ENCODE data around the gene MXD3.
"Not testable (repeated sequence)": the region's sequence is repeated elsewhere in the genome, so short reads cannot be mapped to it uniquely, and the experiment has no call there.

Gene MXD3

GRCh38 chr5:177311723-177312648 lies at the start of gene MXD3:
Gene MXD3 (minus strand): TSS chr5:177311898. CDS start chr5:177311830, 68 bp downstream.
- Histone ChIP-seq H3K36me3 (ENCODE audit: control insufficient read depth, insufficient read depth, low read length) (peaks cover 4% of the 10 kb centered on the region), H3K9me3 (ENCODE audit: control insufficient read depth, insufficient read depth, low read length) (no peaks in the 10 kb centered on the region), H3K27me3 (ENCODE audit: control insufficient read depth, insufficient read depth, low read length) (no peaks in the 10 kb centered on the region), H3K4me3 (ENCODE audit: low read depth, low read length) (peak within 1 kb of the TSS; percentile 80), H3K4me1 (ENCODE audit: control insufficient read depth, insufficient read depth, low read length) (peaks cover 7% of the 10 kb centered on the region), H3K9ac (ENCODE audit: low read depth, low read length) (peak within 1 kb of the TSS; percentile 68)

- not testable (repeated sequence) for H3K9me3 ChIP-seq (ENCODE audit: control insufficient read depth, insufficient read depth, low read length); H3K9ac ChIP-seq (ENCODE audit: low read depth, low read length); H3K36me3 ChIP-seq (ENCODE audit: control insufficient read depth, insufficient read depth, low read length); H3K27me3 ChIP-seq (ENCODE audit: control insufficient read depth, insufficient read depth, low read length); H3K4me3 ChIP-seq (ENCODE audit: low read depth, low read length)
- H3K4me1 ChIP-seq (ENCODE audit: control insufficient read depth, insufficient read depth, low read length), result peaks cover 21% of the 10 kb centered on the region
Observed at GRCh38 chr5:177360740-177361139, 49.0 kb upstream of the MXD3 start.

- Histone ChIP-seq H3K4me3 (ENCODE audit: low read depth, low read length) (no peak overlapping the region), H3K9ac (ENCODE audit: low read depth, low read length) (no peak overlapping the region), H3K9me3 (ENCODE audit: control insufficient read depth, insufficient read depth, low read length) (no peaks in the 10 kb centered on the region), H3K27me3 (ENCODE audit: control insufficient read depth, insufficient read depth, low read length) (peaks cover 8% of the 10 kb centered on the region), H3K36me3 (ENCODE audit: control insufficient read depth, insufficient read depth, low read length) (no peaks in the 10 kb centered on the region), H3K4me1 (ENCODE audit: control insufficient read depth, insufficient read depth, low read length) (peaks cover 17% of the 10 kb centered on the region)
Observed at GRCh38 chr5:177359860-177360259, 48.2 kb upstream of the MXD3 start.

- Histone ChIP-seq H3K9ac (ENCODE audit: low read depth, low read length) (no peak overlapping the region), H3K27me3 (ENCODE audit: control insufficient read depth, insufficient read depth, low read length) (peaks cover 8% of the 10 kb centered on the region), H3K4me3 (ENCODE audit: low read depth, low read length) (no peak overlapping the region), H3K36me3 (ENCODE audit: control insufficient read depth, insufficient read depth, low read length) (no peaks in the 10 kb centered on the region), H3K4me1 (ENCODE audit: control insufficient read depth, insufficient read depth, low read length) (peaks cover 15% of the 10 kb centered on the region), H3K9me3 (ENCODE audit: control insufficient read depth, insufficient read depth, low read length) (no peaks in the 10 kb centered on the region)
Observed at GRCh38 chr5:177359451-177359851, 47.8 kb upstream of the MXD3 start.

- H3K9ac ChIP-seq (ENCODE audit: low read depth, low read length), result no peak overlapping the region
- H3K4me1 ChIP-seq (ENCODE audit: control insufficient read depth, insufficient read depth, low read length), result peaks cover 8% of the 10 kb centered on the region
- no peaks in the 10 kb centered on the region for H3K9me3 ChIP-seq (ENCODE audit: control insufficient read depth, insufficient read depth, low read length)
- H3K36me3 ChIP-seq (ENCODE audit: control insufficient read depth, insufficient read depth, low read length), result no peaks in the 10 kb centered on the region
- H3K27me3 ChIP-seq (ENCODE audit: control insufficient read depth, insufficient read depth, low read length), result peaks cover 10% of the 10 kb centered on the region
- H3K4me3 ChIP-seq (ENCODE audit: low read depth, low read length), result no peak overlapping the region
Observed at GRCh38 chr5:177358370-177358819, 46.7 kb upstream of the MXD3 start.

- Histone ChIP-seq H3K4me1 (ENCODE audit: control insufficient read depth, insufficient read depth, low read length) (peaks cover 8% of the 10 kb centered on the region), H3K9ac (ENCODE audit: low read depth, low read length) (no peak within 1 kb of the TSS), H3K27me3 (ENCODE audit: control insufficient read depth, insufficient read depth, low read length) (peaks cover 10% of the 10 kb centered on the region), H3K4me3 (ENCODE audit: low read depth, low read length) (no peak within 1 kb of the TSS), H3K9me3 (ENCODE audit: control insufficient read depth, insufficient read depth, low read length) (no peaks in the 10 kb centered on the region), H3K36me3 (ENCODE audit: control insufficient read depth, insufficient read depth, low read length) (no peaks in the 10 kb centered on the region)
Observed at GRCh38 chr5:177357459-177358351, 46.0 kb upstream of the MXD3 start, which contains the start of gene RGS14. Gene RGS14 (plus strand): TSS chr5:177357924. CDS start chr5:177358025, 101 bp downstream.

- H3K36me3 ChIP-seq (ENCODE audit: control insufficient read depth, insufficient read depth, low read length), result no peaks in the 10 kb centered on the region
- no peaks in the 10 kb centered on the region for H3K9me3 ChIP-seq (ENCODE audit: control insufficient read depth, insufficient read depth, low read length)
- H3K27me3 ChIP-seq (ENCODE audit: control insufficient read depth, insufficient read depth, low read length), result peaks cover 7% of the 10 kb centered on the region
- H3K4me1 ChIP-seq (ENCODE audit: control insufficient read depth, insufficient read depth, low read length), result peaks cover 3% of the 10 kb centered on the region
- no peak overlapping the region for H3K4me3 ChIP-seq (ENCODE audit: low read depth, low read length)
- H3K9ac ChIP-seq (ENCODE audit: low read depth, low read length), result no peak overlapping the region
Observed at GRCh38 chr5:177357146-177357458, 45.4 kb upstream of the MXD3 start.

- Histone ChIP-seq H3K4me1 (ENCODE audit: control insufficient read depth, insufficient read depth, low read length) (no peaks in the 10 kb centered on the region), H3K9ac (ENCODE audit: low read depth, low read length) (no peak overlapping the region), H3K36me3 (ENCODE audit: control insufficient read depth, insufficient read depth, low read length) (no peaks in the 10 kb centered on the region), H3K27me3 (ENCODE audit: control insufficient read depth, insufficient read depth, low read length) (peaks cover 5% of the 10 kb centered on the region), H3K9me3 (ENCODE audit: control insufficient read depth, insufficient read depth, low read length) (no peaks in the 10 kb centered on the region), H3K4me3 (ENCODE audit: low read depth, low read length) (no peak overlapping the region)
Observed at GRCh38 chr5:177356746-177357145, 45.0 kb upstream of the MXD3 start.

- Histone ChIP-seq H3K36me3 (ENCODE audit: control insufficient read depth, insufficient read depth, low read length) (no peaks in the 10 kb centered on the region), H3K4me3 (ENCODE audit: low read depth, low read length) (no peak overlapping the region), H3K9ac (ENCODE audit: low read depth, low read length) (no peak overlapping the region), H3K4me1 (ENCODE audit: control insufficient read depth, insufficient read depth, low read length) (no peaks in the 10 kb centered on the region), H3K27me3 (ENCODE audit: control insufficient read depth, insufficient read depth, low read length) (peaks cover 5% of the 10 kb centered on the region), H3K9me3 (ENCODE audit: control insufficient read depth, insufficient read depth, low read length) (no peaks in the 10 kb centered on the region)
Observed at GRCh38 chr5:177355868-177356168, 44.1 kb upstream of the MXD3 start.

- no peaks in the 10 kb centered on the region for H3K9me3 ChIP-seq (ENCODE audit: control insufficient read depth, insufficient read depth, low read length)
- H3K9ac ChIP-seq (ENCODE audit: low read depth, low read length), result no peak overlapping the region
- no peak overlapping the region for H3K4me3 ChIP-seq (ENCODE audit: low read depth, low read length)
- peaks cover 5% of the 10 kb centered on the region for H3K27me3 ChIP-seq (ENCODE audit: control insufficient read depth, insufficient read depth, low read length)
- peaks cover 4% of the 10 kb centered on the region for H3K4me1 ChIP-seq (ENCODE audit: control insufficient read depth, insufficient read depth, low read length)
- H3K36me3 ChIP-seq (ENCODE audit: control insufficient read depth, insufficient read depth, low read length), result no peaks in the 10 kb centered on the region
Observed at GRCh38 chr5:177355162-177355867, 43.6 kb upstream of the MXD3 start.

- H3K36me3 ChIP-seq (ENCODE audit: control insufficient read depth, insufficient read depth, low read length), result no peaks in the 10 kb centered on the region
- no peak overlapping the region for H3K9ac ChIP-seq (ENCODE audit: low read depth, low read length)
- no peak overlapping the region for H3K4me3 ChIP-seq (ENCODE audit: low read depth, low read length)
- no peaks in the 10 kb centered on the region for H3K9me3 ChIP-seq (ENCODE audit: control insufficient read depth, insufficient read depth, low read length)
- peaks cover 5% of the 10 kb centered on the region for H3K4me1 ChIP-seq (ENCODE audit: control insufficient read depth, insufficient read depth, low read length)
- H3K27me3 ChIP-seq (ENCODE audit: control insufficient read depth, insufficient read depth, low read length), result peaks cover 5% of the 10 kb centered on the region
Observed at GRCh38 chr5:177354711-177355110, 43.0 kb upstream of the MXD3 start.

Data from iPS-15b (cell line).